Tongue (tissue), 2 donors: ENCODE results near the gene PPP3R1. TPM values are rescaled to one million over a fixed set of nuclear protein-coding genes. Genes with fewer than 3 reads are reported as not detected.

Source experiments
- DNase-seq: peaks from one replicate; pipeline ENCODE4 v3.0.0-alpha.2; 2015
- total RNA-seq: library from RNA; depleted of rRNA; stranded (reverse); fragments of >200 nt; gene quantifications from one replicate; pipeline ENCODE4 v1.2.3, GENCODE V29; 2014

Gene PPP3R1
- total RNA-seq, 1 donor from 2014 or later = 57.1 TPM

DNA sequence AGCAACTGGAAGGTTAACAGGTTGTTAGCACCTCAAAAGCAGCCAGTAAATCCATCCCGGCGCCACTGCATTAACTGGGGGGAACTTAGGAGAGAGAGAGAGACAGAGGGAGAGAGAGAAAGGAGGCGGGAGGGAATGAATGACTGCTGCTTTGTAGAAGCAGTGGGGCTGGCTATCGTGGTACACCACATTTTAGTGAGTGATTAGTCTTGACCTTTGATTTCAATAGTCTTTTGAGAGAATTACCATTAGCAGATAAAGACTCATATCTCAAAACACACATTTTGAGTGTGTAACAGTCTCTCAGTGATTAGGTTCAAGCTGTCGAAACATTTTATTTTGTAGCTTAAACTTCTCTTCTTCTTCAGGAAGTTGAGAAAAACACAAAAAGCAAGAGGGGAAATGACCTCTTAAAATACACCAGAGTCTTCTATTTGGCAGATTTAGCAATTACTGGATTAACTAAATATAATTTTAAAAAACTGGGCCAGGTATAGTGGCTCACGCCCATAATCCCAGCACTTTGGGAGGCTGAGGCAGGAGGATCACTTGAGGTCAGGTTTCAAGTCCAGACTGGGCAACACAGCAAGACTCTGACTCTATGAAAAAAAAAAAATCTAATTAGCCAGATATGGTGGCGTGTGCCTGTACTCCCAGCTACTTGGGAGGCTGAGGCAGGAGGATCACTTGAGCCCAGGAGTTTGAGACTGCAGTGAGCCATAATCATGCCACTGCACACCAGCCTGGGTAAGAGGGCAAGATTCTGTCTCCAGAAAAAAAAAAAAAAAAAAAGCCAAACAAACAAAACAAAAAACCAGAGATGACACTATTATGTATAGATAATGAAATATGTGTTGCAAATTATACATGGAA, 116.6 kb downstream of the PPP3R1 start:
- DNase-seq = no peak

DNA sequence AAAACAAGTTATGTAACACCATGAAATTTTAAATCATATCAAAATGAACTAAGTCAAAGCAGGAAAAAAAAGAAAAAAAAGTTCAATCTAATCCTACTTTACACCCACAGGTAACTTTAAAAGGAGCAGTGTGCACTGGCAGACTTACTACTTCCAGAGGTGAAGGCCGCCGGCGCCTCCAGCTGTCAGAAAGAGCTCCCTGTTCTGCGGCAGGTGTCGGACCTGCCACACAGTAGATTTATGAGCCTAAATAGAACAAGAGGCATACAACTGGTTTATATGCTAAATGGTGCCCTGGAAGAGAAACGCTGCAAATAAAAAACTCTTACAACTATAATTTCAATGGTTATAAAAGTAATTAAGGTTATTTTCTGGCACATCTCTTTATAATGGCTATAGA, 117.8 kb downstream of the PPP3R1 start:
- no peak for DNase-seq

DNA sequence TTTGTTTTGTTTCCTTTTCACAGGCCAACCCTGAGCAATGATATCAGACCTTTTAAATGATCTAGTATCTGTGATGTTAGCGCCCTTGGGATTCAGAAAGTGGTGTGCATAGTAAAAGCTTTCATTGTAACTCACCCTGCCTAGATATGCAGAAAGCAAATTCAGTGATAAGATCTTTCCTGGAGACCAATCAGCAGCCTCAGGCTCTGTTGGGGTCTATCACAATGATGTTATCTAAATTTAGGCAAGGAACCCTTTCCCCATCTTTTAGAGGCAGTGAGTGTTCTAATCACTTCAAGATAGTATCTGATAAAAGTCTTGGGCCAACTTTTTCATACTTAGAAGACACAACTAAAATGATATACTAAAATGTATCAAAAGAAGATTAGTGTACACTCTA, 118.2 kb downstream of the PPP3R1 start:
- DNase-seq = no peak

Other genes starting within 250 kb of the PPP3R1 start
- 54.8 TPM for gene C1D, start 189.5 kb downstream of the PPP3R1 start, total RNA-seq
- 15.5 TPM for gene PNO1, start 94.6 kb downstream of the PPP3R1 start, total RNA-seq
- 19.6 TPM for gene CNRIP1, start 67.4 kb upstream of the PPP3R1 start, total RNA-seq
- 6.1 TPM for gene PLEK, start 112.8 kb upstream of the PPP3R1 start, total RNA-seq
- 0.82 TPM for gene FBXO48, start 214.8 kb upstream of the PPP3R1 start, total RNA-seq
- 7.9 TPM for gene APLF, start 215.1 kb upstream of the PPP3R1 start, total RNA-seq